HG02642 (cell line): ENCODE measurements around the gene SPTBN1.
A peak's percentile ranks its signal among the peaks of the same experiment; 100 is the strongest.

Experiments
- ATAC-seq: cut with Tn5 transposase; IDR thresholded peaks from one replicate; pipeline ENCODE4 v1.9.1; 2021; ENCODE audit warnings: mild to moderate bottlenecking; ENCODE audit not compliant: unreplicated experiment, poor library complexity

Gene SPTBN1

DNA sequence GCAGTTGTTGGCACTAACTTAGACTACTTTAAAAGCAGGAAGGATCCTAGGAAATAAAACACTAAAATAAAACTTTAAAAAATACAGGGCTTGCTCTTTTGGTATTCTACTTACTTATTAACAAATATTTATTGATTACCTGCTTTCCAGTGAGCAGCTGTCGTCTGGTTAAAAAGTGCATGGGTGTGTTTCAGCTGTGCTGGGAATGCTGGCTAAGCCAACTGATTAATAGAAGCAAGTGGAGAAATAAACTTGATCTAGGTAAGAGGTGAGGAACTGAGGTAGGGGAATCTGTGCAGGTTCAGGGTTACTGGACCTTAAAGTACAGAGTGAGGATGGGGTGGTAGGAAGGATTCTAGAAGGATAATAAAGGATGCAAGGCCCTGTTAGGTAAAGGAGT lies 110.8 kb downstream of the SPTBN1 start:
- no peak for ATAC-seq

DNA sequence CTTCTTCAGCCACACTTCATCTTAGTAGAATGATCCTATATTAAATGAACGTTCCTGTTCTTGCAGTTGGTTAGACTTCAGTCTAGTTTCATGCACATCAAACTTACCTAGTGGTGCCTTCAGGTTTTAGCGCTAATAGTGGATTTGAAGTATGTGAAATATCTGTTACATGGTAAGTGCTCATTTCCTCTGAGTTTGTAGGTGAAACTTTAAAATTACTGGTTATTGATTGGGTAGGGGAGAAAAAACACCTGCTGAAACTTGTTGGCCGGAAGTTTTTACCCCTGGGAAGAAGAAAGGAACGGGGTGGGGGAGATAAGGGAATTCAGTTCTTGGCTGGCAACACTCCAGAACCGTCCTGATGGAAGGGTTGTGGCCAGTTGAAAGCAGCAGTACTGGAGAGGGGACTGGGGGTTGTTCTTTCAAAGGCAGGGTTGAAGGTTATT lies 112.8 kb downstream of the SPTBN1 start:
- peak; percentile 22 for ATAC-seq

DNA sequence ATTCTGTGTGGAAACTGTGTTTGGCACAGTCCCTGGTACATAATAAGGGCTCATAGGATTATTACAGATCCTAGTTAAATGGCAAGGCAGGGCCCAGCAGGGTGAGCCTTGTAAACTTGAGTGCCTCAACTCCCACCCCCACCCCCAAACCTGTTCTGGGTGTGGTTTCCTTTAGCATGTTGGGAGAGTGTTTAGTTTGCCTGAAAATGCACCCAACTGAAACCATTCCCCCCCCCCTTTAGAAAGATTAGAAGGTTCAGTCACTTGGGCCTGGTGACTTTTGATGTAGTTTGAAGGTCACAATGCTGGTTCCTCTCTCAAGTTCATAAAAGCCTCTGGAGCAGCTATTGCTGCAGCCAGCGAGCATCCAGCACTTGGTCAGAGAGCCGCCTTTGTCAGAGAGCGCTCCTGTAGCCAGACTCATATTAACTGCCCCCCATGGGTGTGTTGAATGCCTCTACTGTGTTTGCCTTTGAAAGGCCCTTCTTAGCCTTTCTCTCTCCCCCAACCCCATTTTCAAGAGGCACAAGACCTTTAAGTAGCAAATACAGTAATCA lies 113.7 kb downstream of the SPTBN1 start:
- ATAC-seq, result no peak

- ATAC-seq, result no peak
Observed at GRCh38 chr2:54570321-54570855, 114.3 kb downstream of the SPTBN1 start.

DNA sequence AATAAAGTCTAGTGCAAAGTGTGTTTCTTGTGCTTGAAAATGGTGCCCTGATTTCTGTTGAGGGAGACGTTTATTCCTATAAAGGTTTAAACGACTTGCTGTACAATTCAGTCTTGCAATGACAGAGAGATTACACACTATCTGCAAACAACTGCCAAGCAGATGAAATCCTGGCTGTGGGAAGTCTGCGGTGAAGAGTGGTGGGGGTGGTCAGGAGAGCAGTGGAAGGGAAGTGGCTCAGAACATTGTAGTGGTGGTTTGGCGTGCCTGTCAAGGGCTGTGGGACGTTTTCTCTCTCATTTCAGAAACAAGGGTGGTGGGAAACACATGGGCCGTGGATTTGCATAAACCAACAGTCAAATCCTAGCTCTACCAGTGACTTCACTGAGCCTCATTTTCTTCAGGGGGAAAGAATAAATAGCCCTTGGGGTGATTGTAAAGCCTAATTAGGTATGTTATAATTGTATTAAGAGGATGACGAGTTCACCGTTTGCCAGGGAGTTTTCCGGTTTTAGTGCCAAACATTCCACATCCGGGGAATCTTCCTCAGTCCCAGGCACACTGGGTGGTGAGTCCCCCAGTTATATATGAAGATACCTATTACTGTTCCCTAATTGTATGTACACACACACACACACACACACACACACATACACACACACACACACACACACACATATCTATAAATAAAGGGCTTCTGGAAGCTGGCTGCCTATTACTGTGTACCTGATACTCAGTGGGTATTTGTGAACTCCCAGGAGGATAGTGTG lies 115.0 kb downstream of the SPTBN1 start:
- peak; percentile 70 for ATAC-seq

DNA sequence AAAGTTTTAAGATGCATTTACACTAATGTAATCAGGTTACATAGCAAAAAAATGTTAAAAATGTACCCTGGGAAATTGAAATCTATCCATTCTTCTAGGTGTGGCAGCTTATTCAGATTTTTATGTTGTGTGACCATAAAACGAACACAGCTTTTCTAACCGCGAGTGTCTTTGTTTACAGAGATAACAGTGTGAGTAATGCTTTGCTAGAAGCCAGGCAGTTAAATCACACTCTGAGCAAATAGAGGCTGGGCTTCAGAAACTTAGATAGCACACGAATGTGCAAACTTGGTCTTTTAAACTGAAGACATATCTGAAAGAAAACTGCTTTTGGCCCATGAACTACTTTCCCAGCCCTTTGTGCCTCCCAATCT lies 116.1 kb downstream of the SPTBN1 start:
- ATAC-seq, result no peak

DNA sequence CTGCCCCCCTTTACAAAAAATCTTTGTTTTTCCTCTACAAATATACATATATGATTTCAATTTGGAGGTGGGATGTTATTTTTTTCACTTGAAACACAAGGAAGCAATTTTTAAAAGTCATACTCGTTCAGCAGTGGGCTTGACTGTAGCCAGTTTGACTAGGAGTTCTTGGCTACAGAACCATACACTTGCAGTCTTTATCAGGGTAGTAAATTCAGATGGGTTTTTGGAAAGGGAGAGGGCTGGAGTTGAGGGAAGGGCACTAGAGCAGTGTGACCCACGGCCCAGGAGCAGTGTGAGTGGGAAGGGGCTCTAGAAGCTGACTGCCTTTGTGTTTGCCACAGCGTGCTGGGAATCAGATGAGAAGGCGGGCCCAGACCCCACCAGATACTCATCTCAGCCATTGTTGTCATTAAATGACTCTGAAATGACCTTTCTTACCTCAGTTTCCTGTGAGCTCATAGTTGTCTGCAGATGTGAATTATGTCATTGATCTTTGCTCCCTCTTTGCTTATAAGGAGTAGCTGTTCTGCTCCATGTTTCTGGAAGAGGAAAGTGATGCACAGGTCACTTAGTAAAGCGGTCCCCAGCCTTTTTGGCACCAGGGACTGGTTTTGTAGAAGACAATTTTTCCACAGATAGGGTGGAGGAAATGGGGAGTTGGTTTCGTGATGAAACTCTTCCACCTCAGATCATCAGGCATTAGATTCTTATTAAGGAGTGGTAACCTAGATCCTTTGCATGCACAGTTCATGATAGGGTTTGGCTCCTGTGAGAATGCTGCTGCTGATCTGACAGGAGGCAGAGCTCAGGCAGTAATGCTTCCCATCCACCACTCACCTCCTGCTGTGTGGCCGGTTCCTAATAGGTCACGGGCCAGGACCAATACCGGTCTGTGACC lies 116.8 kb downstream of the SPTBN1 start:
- no peak for ATAC-seq

GRCh38 chr2:54573537-54573919 lies 117.4 kb downstream of the SPTBN1 start:
- ATAC-seq, result no peak

- peak; percentile 36 for ATAC-seq
Observed at GRCh38 chr2:54574107-54574859, 118.2 kb downstream of the SPTBN1 start.

- ATAC-seq, result no peak
Observed at GRCh38 chr2:54574860-54575247, 118.7 kb downstream of the SPTBN1 start.

DNA sequence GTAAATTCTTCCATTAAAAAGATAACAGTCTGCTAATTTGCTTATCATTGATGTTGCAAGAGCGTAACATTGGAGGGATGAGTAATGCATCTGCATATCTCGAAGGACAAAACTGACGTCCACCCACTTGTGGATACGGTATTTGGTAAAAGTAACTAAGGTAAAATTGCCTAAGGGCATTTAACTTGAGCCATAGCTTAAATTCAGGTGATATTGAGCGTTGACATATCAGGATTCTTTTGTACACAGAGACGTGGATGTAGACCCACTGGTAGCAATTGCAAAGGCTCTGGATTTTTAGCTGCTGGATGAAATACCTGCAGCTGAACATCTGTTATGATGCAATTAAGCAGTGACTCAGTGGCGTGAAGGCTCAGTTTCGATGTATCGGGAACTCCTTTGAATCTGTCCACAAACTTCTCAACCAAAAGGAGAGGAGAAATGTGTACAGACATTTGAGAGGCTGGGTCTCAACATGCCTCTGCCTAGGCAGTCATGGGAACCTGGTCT lies 119.3 kb downstream of the SPTBN1 start:
- ATAC-seq, result no peak

DNA sequence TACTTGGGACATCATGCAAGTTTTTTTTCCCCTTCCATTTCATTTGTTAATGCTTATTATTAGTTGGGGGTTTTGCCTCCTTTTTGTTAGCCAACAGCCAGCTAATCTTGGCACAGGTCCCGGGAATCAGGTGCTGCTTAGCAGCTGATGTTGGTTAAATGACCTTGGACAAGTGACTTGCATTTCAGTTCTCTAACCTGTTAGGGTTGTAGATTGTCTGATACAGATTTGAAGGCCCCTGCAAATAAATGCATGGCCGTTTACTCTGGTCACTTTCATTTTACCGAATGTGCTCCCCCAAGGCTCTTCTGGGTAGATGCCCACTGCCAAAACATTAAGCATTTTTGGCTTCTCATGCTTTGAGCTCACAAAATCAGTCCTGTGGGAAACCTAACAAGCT lies 120.9 kb downstream of the SPTBN1 start:
- ATAC-seq, result no peak

- ATAC-seq, result no peak
Observed at GRCh38 chr2:54577944-54578647, 122.0 kb downstream of the SPTBN1 start.

- no peak for ATAC-seq
Observed at GRCh38 chr2:54578648-54579045, 122.5 kb downstream of the SPTBN1 start.

GRCh38 chr2:54579061-54579681 lies 123.0 kb downstream of the SPTBN1 start:
- ATAC-seq, result no peak

GRCh38 chr2:54579682-54580620 lies 123.8 kb downstream of the SPTBN1 start:
- peak; percentile 85 for ATAC-seq

GRCh38 chr2:54581326-54582039 lies 125.4 kb downstream of the SPTBN1 start:
- ATAC-seq, result no peak
